ENCODE data around the gene OR8H3. TPM values are rescaled to one million over a fixed set of nuclear protein-coding genes. Genes with fewer than 3 reads are reported as not detected.

Gene OR8H3
- total RNA-seq, 6 donors from 2014 or later: not detected

GRCh38 chr11:56151376-56151775 is 29.2 kb downstream of the OR8H3 start:
- no peak overlapping the region for H3K4me3 ChIP-seq
- ATAC-seq (ENCODE audit: low FRiP score in 2 of 2) (no peak), DNase-seq (no peak)
- no peak overlapping the region for H3K27ac ChIP-seq
- TF ChIP-seq EP300 (IDR thresholded peaks at IDR 0.05) (no peak), POLR2A (IDR thresholded peaks at IDR 0.05) (no peak), POLR2AphosphoS5 (IDR thresholded peaks at IDR 0.05) (no peak)
- TF ChIP-seq, protein P1, sequence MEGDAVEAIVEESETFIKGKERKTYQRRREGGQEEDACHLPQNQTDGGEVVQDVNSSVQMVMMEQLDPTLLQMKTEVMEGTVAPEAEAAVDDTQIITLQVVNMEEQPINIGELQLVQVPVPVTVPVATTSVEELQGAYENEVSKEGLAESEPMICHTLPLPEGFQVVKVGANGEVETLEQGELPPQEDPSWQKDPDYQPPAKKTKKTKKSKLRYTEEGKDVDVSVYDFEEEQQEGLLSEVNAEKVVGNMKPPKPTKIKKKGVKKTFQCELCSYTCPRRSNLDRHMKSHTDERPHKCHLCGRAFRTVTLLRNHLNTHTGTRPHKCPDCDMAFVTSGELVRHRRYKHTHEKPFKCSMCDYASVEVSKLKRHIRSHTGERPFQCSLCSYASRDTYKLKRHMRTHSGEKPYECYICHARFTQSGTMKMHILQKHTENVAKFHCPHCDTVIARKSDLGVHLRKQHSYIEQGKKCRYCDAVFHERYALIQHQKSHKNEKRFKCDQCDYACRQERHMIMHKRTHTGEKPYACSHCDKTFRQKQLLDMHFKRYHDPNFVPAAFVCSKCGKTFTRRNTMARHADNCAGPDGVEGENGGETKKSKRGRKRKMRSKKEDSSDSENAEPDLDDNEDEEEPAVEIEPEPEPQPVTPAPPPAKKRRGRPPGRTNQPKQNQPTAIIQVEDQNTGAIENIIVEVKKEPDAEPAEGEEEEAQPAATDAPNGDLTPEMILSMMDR (IDR thresholded peaks at IDR 0.05): no peak
- no peaks in the 10 kb centered on the region for H3K27me3 ChIP-seq
- WGBS, 2 donors: 57 to 61% methylated on average over 1 of the region's 1 CpG
- H3K36me3 ChIP-seq: no peaks in the 10 kb centered on the region
- peaks cover 0 to 24% (median 5%) of the 10 kb centered on the region in 4 donors for H3K9me3 ChIP-seq
- no peaks in the 10 kb centered on the region for H3K4me1 ChIP-seq

GRCh38 chr11:56152333-56152732 is 30.2 kb downstream of the OR8H3 start:
- H3K27ac ChIP-seq: no peak overlapping the region

DNA sequence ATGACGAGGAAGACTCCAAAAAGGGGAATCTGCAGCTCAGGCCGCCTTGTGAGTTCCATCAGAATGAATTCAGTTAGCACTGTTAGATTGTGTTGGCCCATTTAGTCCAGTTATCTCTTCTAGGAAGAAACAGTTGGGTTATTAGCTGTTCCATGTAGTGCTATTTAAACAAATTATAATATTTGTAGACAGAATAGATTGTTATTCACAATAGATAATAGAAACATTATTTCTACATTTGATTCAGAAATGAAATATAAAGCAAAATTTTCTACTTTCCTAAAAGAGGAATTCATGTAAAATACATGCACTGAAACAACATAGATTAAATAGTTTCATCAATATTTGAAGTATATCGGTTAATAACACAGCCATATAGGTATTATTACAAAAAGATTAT is 38.0 kb downstream of the OR8H3 start, which contains the start of gene OR8K5:
Gene OR8K5, minus strand, starts transcription at position 101 of the 400 bp plus-strand sequence. Its CDS starts 0 bp downstream, at position 101.
- 71 to 77% methylated on average over 3 of the region's 3 CpGs for WGBS, 2 donors
- no peaks in the 10 kb centered on the region for H3K4me1 ChIP-seq
- no peak for DNase-seq
- H3K4me3 ChIP-seq: no peak within 1 kb of the TSS
- no peaks in the 10 kb centered on the region for H3K27me3 ChIP-seq
- H3K27ac ChIP-seq: no peak within 1 kb of the TSS
- peaks cover 0 to 9% (median 1%) of the 10 kb centered on the region in 4 donors for H3K9me3 ChIP-seq
- TF ChIP-seq, protein P1 (IDR thresholded peaks at IDR 0.05): no peak
- no peak for TF ChIP-seq POLR2AphosphoS5 (IDR thresholded peaks at IDR 0.05)
- TF ChIP-seq POLR2A (IDR thresholded peaks at IDR 0.05): no peak
- TF ChIP-seq EP300 (IDR thresholded peaks at IDR 0.05): no peak
- no peak for ATAC-seq (ENCODE audit: low FRiP score in 2 of 2)
- no peaks in the 10 kb centered on the region for H3K36me3 ChIP-seq

More at GRCh38 chr11:56152333-56152732, 30.2 kb downstream of the OR8H3 start:
- WGBS, 2 donors: 87 to 97% methylated on average over 13 to 15 of the region's 15 CpGs
- ATAC-seq (ENCODE audit: low FRiP score in 2 of 2): peak in 1 of 2 donors; percentile 49
- H3K9me3 ChIP-seq: peaks cover 0 to 24% (median 5%) of the 10 kb centered on the region in 4 donors
- no peak for DNase-seq
- TF ChIP-seq EP300 (IDR thresholded peaks at IDR 0.05) (no peak), POLR2A (IDR thresholded peaks at IDR 0.05) (no peak), POLR2AphosphoS5 (IDR thresholded peaks at IDR 0.05) (no peak)
- TF ChIP-seq, protein P1 (IDR thresholded peaks at IDR 0.05): no peak
- no peak overlapping the region for H3K4me3 ChIP-seq
- no peaks in the 10 kb centered on the region for H3K36me3 ChIP-seq
- H3K27me3 ChIP-seq: no peaks in the 10 kb centered on the region
- H3K4me1 ChIP-seq: no peaks in the 10 kb centered on the region

- no peak overlapping the region for H3K27ac ChIP-seq
- TF ChIP-seq, protein P1 (IDR thresholded peaks at IDR 0.05): no peak
- TF ChIP-seq POLR2AphosphoS5 (IDR thresholded peaks at IDR 0.05) (no peak), POLR2A (IDR thresholded peaks at IDR 0.05) (no peak), EP300 (IDR thresholded peaks at IDR 0.05) (no peak)
- 56 to 69% methylated on average over 3 of the region's 3 CpGs for WGBS, 2 donors
Observed at GRCh38 chr11:56163804-56164203, 41.6 kb downstream of the OR8H3 start.

DNA sequence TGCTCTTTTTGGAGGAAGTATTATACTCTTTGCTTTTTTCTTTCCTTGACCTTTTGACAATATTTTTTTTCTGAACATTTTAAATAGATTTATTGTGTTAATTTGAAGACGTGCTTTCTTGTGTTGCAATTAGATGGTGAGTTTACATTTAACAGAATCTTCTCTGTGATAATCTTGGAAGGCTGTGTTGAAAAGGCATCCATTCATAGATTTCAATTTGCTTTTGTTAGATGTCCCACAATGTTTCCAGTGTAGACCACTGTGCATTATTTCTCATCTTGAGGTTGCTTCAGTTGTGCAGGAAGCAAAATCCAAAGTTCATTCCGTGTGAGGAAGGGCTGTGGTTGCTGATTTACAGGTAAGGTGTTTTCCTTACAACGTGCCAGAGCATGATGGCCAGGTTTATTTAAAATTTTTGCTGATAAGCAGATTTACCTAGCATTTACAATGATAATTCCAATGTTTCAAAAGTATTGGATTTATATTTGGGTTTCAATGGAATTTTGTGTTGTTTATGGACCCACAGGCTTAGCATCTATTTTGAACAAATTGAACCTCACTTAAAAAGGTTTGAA is 50.2 kb downstream of the OR8H3 start:
- H3K27me3 ChIP-seq: no peaks in the 10 kb centered on the region
- no peaks in the 10 kb centered on the region for H3K9me3 ChIP-seq
- H3K27ac ChIP-seq: no peak overlapping the region
- H3K4me1 ChIP-seq: no peaks in the 10 kb centered on the region
- TF ChIP-seq, protein P1 (IDR thresholded peaks at IDR 0.05): no peak
- no peak for TF ChIP-seq POLR2AphosphoS5 (IDR thresholded peaks at IDR 0.05)
- WGBS, 2 donors: 56 to 66% methylated on average over 3 of the region's 3 CpGs
- no peak overlapping the region for H3K4me3 ChIP-seq
- ATAC-seq (ENCODE audit: low FRiP score in 2 of 2): no peak
- no peak for DNase-seq
- no peaks in the 10 kb centered on the region for H3K36me3 ChIP-seq

More at GRCh38 chr11:56163804-56164203, 41.6 kb downstream of the OR8H3 start:
- DNase-seq: no peak
- no peaks in the 10 kb centered on the region for H3K9me3 ChIP-seq
- H3K4me1 ChIP-seq: no peaks in the 10 kb centered on the region
- no peaks in the 10 kb centered on the region for H3K27me3 ChIP-seq
- no peaks in the 10 kb centered on the region for H3K36me3 ChIP-seq
- no peak overlapping the region for H3K4me3 ChIP-seq
- no peak for ATAC-seq (ENCODE audit: low FRiP score in 2 of 2)
